Ishikawa (cell line): ENCODE results near the gene MELTF.

ENCODE experiments used
- CEBPB ChIP-seq: IDR thresholded peaks from 2 replicates; pipeline ENCODE4 v1.6.1; 2012
- EGR1 ChIP-seq: IDR thresholded peaks from 2 replicates; pipeline ENCODE4 v1.6.1; 2012
- EP300 ChIP-seq: IDR thresholded peaks from 2 replicates; pipeline ENCODE4 v1.6.1; 2012; ENCODE audit warnings: borderline replicate concordance
- MAX ChIP-seq: IDR thresholded peaks from 2 replicates; pipeline ENCODE4 v1.6.1; 2012
- REST ChIP-seq: IDR thresholded peaks from 2 replicates; pipeline ENCODE4 v1.6.1; 2012; ENCODE audit warnings: low read depth, mild to moderate bottlenecking
- TAF1 ChIP-seq: IDR thresholded peaks from 2 replicates; pipeline ENCODE4 v1.6.1; 2012; ENCODE audit warnings: low read depth, mild to moderate bottlenecking
- ZBTB7A ChIP-seq: IDR thresholded peaks from 2 replicates; pipeline ENCODE4 v1.6.1; 2012; ENCODE audit warnings: low read depth

GRCh38 chr3:196995027-196995426 is 34.6 kb downstream of the MELTF start:
- TF ChIP-seq CEBPB (no peak), REST (no peak), MAX (no peak), EGR1 (no peak), TAF1 (no peak), EP300 (no peak), ZBTB7A (no peak)
